GM13977 (cell line): ENCODE measurements around the gene ATG101.

ENCODE experiments used
- DNase-seq: peaks from one replicate; pipeline ENCODE4 v3.0.0; 2012; ENCODE audit warnings: low spot score
- in situ Hi-C: fragments of 300-500 bp; cut with MboI; formaldehyde crosslinking; loops from one replicate; pipeline ENCODE4 v1.12.0; 2022; ENCODE audit warnings: low sequenced_read_pairs, low pct_unique_long_range_greater_than_20kb, mixed read lengths, inconsistent platforms; ENCODE audit not compliant: unreplicated experiment
- TF ChIP-seq, protein P1 (sequence below): IDR thresholded peaks from 2 replicates; pipeline ENCODE4 v1.5.1; 2012; ENCODE audit warnings: mild to moderate bottlenecking, control low read depth; ENCODE audit not compliant: insufficient read depth; ENCODE audit errors: extremely low read depth, missing control alignments

Gene ATG101

DNA sequence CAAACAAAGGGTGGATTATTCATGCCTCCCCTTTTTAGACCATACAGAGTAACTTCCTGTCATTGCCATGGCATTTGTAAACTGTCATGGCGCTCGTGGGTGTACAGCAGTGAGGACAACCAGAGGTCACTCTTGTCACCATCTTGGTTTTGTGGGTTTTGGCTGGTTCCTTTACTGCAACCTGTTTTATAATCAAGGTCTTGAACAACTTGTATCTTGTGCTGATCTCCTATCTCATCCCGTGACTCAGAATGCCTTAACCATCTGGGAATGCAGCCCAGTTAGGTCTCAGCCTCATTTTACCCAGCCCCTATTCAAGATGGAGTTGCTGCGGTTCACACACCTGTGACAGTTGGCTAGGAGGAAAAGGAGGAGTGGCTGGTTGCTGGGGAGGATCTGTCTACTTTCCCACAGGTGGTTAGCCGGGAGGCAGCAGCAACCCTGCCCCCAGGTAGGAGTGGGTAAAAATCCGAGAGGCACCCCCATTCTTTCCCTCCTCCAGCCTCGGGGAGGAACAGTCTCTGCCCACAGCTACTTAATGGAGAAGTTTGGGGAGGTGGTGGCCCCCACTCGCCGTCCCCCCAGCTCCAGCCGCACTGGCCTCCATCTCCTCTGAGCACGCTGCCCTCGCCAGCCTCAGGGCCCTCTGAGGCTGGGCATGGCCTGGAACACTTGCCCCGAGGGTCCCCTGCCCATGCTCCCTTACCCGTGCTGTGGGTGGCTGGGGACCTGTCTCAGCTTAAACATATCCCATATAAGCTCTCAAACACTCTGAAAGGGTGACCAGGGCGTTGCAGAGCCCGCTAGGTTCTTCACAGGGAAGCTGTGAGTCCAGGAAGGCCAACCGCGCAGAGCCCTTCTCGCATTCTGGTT, 51.4 kb downstream of the ATG101 start:
- in situ Hi-C loops = loop anchor here (10.0 kb wide), 1 partner anchor 96 kb away; no protein-coding TSS in a partner anchor
- TF ChIP-seq, protein P1, sequence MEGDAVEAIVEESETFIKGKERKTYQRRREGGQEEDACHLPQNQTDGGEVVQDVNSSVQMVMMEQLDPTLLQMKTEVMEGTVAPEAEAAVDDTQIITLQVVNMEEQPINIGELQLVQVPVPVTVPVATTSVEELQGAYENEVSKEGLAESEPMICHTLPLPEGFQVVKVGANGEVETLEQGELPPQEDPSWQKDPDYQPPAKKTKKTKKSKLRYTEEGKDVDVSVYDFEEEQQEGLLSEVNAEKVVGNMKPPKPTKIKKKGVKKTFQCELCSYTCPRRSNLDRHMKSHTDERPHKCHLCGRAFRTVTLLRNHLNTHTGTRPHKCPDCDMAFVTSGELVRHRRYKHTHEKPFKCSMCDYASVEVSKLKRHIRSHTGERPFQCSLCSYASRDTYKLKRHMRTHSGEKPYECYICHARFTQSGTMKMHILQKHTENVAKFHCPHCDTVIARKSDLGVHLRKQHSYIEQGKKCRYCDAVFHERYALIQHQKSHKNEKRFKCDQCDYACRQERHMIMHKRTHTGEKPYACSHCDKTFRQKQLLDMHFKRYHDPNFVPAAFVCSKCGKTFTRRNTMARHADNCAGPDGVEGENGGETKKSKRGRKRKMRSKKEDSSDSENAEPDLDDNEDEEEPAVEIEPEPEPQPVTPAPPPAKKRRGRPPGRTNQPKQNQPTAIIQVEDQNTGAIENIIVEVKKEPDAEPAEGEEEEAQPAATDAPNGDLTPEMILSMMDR = no peak
- DNase-seq = peak; percentile 5

DNA sequence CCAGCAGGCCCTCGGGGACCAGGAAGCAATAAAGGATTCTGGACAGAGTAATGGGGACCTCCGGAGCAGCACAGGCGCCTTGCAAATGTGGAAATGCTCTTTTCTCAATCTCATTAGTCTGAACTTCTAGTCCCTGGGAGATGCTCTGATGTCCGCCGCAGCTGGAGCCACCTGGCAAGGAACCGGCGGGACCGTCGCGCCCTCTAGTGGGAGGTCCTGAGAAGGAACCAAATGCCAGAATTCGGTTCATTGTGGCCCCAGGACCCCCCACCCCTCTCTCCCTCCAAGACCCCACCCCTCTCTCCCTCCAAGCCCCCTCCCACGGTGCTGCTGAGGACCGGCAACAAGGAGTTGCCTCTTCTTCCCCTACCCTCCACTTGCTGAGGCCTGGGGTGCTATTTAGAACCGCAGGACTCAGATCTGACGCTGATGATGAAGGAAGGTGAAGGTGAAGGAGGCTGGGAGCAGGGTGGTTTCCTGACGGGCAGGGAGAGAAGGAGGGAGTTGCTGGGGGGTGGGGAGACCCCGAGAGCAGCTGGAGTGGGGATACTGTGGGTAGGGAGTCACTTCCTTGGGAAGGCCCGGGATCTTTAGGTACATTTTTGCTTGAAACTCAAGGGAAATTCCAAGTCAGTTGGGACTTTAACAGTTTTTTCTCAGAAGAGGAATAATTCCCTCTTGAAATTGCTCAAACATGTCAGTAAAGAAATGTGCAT, 52.2 kb downstream of the ATG101 start:
- in situ Hi-C loops = loop anchor here (10.0 kb wide), 1 partner anchor 97 kb away; no protein-coding TSS in a partner anchor
- DNase-seq = peak; percentile 79
- TF ChIP-seq, protein P1 = peak; percentile 87

DNA sequence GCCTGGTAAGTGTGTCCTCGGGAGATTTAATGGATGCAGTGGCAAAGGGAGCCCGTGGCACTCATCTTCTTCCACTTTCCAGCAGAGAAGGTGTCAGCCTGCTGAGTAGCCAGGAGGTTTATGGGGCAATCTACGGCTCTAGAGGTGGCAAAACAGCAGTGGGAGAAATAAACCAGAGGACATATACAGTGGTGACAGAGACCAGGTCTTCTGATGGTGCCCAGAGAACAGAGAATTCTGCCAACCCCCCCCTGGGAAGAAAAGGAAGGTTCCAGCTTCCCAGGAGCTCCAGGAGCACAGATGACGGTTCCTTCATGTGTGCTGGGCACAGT, 52.7 kb downstream of the ATG101 start:
- TF ChIP-seq, protein P1 = no peak
- in situ Hi-C loops = loop anchor here (10.0 kb wide), 1 partner anchor 98 kb away; no protein-coding TSS in a partner anchor
- DNase-seq = peak; percentile 20

DNA sequence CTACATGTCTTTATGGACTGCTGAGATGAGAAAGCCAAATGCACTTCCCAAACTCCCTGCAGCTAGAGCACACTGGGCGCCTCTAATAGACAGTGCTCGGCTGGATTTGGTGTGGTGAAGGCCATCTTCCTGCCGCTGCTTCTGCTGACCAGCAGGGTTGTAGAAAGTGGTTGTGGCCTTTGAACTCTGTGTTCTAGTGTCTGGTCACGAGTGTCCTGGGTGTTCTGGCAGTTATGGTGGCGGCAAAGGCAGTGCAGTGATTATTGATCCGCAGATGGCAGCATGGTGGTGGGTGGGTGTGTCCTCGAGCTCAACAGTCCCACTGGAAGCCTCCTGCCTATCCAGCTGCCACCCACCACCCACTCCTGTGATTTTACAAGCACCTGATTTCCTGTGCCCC, 53.1 kb downstream of the ATG101 start:
- TF ChIP-seq, protein P1 = no peak
- in situ Hi-C loops = loop anchor here (10.0 kb wide), 1 partner anchor 98 kb away; no protein-coding TSS in a partner anchor
- DNase-seq = peak; percentile 5

DNA sequence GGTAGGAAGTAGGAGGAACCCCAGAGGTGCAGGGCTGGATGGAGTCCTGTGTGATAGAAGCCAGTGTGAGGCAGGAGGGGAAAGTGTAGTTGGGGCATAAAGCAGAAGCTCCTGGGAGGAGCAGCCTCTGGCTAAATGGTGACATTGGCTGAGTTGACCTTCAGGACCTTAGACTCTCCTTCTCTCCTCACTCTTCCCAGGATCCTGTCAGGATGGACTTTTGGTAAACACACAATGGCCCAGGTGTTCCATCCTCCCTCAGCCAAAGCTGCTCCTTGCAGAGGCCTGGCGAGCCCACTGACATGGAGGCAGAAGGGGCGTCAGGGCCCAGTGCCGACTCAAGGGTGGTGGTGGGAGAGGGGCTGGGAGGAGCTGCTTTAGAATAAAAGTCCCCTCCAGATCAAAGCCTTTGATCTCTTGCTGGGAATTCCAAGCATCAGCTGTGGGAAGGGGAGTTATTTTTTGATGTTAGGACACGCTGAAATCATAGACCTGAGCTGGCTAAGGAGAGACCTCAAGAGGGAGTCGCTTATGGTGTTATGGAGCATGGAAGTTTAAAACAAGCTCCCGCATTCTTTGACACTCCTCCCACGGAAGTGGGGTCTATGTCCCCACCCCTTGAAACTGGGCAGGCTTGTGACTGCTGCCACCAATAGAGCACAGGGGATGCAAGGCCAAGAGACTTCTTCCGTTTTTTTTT, 53.9 kb downstream of the ATG101 start:
- TF ChIP-seq, protein P1 = no peak
- DNase-seq = peak; percentile 7
- in situ Hi-C loops = loop anchor here (10.0 kb wide), 1 partner anchor 99 kb away; no protein-coding TSS in a partner anchor

DNA sequence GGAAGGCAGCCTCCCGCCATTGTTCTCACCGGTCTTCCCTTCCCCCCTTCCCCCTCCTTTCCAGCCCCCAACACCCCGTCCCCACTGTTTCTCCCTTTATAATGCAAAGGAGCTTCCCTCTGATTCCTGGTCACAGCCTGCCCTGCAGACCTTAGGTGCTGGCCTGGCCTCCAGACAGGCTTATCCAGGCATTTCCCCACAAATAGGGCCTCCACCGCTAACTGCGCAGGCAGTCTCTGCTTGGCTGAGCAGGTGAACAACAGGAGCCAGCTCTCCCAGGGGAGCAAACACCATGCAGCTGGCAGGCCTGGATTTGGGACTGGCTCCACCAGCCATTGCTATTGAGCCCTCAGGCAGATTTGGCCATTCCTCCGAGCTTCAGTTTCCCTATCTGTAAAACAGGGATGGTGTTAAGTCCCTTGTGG, 55.7 kb downstream of the ATG101 start:
- in situ Hi-C loops = loop anchor here (10.0 kb wide), 1 partner anchor 101 kb away; no protein-coding TSS in a partner anchor
- TF ChIP-seq, protein P1 = no peak
- peak; percentile 3 for DNase-seq
